ENCODE results near the gene ALG9.

The ALG9 gene

DNA sequence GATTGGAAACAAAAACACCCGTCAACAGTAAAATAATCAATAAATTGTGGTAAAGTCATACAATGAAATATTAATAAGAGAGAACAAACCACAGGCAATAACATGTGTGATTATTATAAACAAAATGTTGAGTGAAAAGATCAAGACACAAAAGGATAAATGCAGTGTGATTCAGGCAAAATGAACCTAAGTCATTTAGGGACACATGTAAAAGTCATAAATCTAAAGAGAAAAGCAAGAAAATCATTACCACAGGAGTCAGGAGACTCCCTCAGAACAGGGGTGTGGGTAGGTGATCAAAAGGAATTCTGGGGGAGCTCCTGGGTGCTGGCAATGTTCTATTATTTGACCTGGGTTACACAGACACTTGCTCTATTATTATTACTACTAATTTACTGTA is 57.3 kb downstream of the ALG9 start:
- no peaks in the 10 kb centered on the region for H3K9me3 Mint-ChIP-seq
- CTCF ChIA-PET, result interaction anchor here (0.6 kb wide), 1 partner anchor 300 kb away, joined by 4 read pairs; no protein-coding TSS in a partner anchor
- no peaks in the 10 kb centered on the region for H3K4me1 Mint-ChIP-seq
- no peak for DNase-seq
- no peak overlapping the region for H3K4me3 Mint-ChIP-seq
- no peaks in the 10 kb centered on the region for H3K27me3 Mint-ChIP-seq
- H3K27ac Mint-ChIP-seq, result no peak overlapping the region
- H3K36me3 Mint-ChIP-seq, result peaks cover 12% of the 10 kb centered on the region

DNA sequence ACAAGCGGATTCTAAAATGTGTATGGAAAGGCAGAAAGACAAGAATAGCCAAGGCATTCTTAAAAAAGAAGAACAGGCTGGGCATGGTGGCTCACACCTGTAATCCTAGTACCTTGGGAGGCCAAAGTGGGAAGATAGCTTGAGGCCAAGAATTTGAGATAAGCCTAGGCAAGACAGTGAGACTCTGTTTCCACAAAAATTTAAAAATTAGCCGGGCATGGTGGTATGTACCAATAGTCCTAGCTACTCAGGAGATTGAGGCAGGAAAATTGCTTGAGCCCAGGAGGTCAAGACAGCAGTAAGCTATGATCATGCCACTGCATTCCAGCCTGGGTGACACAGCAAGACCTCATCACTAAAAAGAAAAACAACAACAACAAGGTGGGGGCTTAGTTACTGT is 59.2 kb downstream of the ALG9 start:
- no peaks in the 10 kb centered on the region for H3K4me1 Mint-ChIP-seq
- H3K27ac Mint-ChIP-seq, result no peak overlapping the region
- H3K36me3 Mint-ChIP-seq, result peaks cover 21% of the 10 kb centered on the region
- DNase-seq, result no peak
- CTCF ChIA-PET, result interaction anchor here (0.8 kb wide), 1 partner anchor 511 kb away, joined by 3 read pairs; no protein-coding TSS in a partner anchor
- no peaks in the 10 kb centered on the region for H3K9me3 Mint-ChIP-seq
- no peaks in the 10 kb centered on the region for H3K27me3 Mint-ChIP-seq
- no peak overlapping the region for H3K4me3 Mint-ChIP-seq

DNA sequence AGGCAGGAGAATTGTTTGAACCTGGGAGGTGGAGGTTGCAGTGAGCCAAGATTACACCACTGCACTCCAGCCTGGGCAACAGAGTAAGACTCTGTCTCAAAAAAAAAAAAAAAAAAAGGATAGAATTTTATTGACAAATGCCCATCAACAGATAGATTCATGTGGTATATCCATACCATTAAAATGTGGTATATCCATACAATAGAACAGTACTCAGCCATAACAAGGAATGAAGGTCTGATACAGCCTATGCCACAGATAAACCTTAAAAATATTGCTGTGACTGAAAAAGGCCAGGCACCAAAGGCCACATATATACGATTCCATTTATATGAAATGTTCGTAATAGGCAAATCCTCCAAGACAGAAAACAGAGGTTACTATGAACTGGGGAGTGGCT is 59.9 kb downstream of the ALG9 start:
- H3K4me3 Mint-ChIP-seq, result no peak overlapping the region
- no peak overlapping the region for H3K27ac Mint-ChIP-seq
- H3K27me3 Mint-ChIP-seq, result no peaks in the 10 kb centered on the region
- H3K9me3 Mint-ChIP-seq, result no peaks in the 10 kb centered on the region
- H3K36me3 Mint-ChIP-seq, result peaks cover 17% of the 10 kb centered on the region
- no peak for DNase-seq
- no peaks in the 10 kb centered on the region for H3K4me1 Mint-ChIP-seq
- CTCF ChIA-PET, result no interaction called here

DNA sequence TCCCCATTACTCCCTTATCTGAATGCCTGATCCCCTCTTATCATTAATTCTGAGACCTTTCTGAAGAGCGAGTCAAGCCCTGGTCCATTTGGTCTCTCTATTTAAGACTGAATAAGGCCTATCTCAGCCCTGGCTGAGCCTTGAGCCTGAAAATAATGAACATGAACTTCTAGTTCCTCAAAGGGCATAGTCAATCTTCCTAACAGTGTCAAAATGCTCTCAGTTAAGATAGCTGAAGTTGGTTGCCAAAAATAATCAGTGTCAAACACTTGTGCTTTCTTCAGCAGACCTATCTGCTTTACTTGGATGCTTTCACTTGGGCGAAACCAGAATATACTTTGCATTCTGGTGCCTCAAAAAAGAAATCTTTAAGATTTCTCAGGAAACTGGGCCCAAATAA is 62.5 kb downstream of the ALG9 start:
- Mint-ChIP-seq H3K4me3 (no peak overlapping the region), H3K9me3 (no peaks in the 10 kb centered on the region), H3K36me3 (peaks cover 28% of the 10 kb centered on the region), H3K27ac (no peak overlapping the region), H3K27me3 (no peaks in the 10 kb centered on the region), H3K4me1 (no peaks in the 10 kb centered on the region)
- CTCF ChIA-PET, result no interaction called here
- no peak for DNase-seq

DNA sequence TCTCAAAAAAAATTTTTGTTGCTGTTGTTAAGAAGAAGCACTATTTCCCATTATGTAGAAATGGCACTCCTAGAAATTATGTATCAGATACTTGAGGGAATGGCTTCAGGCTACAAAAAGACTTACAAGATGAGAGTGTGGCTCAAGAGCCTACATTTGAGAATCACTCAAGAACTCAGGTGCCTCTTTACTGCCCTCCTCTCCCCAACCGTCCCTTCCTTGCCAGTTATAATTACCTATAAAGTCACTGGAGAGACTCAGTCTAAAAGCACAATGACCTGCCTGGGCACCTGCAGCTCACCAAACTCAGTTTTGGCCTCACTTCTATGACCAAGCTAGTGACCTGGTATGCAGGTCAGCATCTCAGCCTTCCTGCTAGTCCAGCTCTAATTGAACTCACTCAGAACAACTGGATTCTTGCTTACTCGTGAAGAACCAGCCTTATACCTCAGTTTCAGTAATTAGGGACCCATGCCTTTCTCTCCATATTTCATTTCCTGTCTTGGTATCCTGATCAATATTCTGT is 63.3 kb downstream of the ALG9 start:
- Mint-ChIP-seq H3K36me3 (peaks cover 28% of the 10 kb centered on the region), H3K9me3 (no peaks in the 10 kb centered on the region), H3K4me3 (no peak overlapping the region), H3K27ac (no peak overlapping the region), H3K27me3 (no peaks in the 10 kb centered on the region), H3K4me1 (no peaks in the 10 kb centered on the region)
- DNase-seq, result no peak
- CTCF ChIA-PET, result no interaction called here

DNA sequence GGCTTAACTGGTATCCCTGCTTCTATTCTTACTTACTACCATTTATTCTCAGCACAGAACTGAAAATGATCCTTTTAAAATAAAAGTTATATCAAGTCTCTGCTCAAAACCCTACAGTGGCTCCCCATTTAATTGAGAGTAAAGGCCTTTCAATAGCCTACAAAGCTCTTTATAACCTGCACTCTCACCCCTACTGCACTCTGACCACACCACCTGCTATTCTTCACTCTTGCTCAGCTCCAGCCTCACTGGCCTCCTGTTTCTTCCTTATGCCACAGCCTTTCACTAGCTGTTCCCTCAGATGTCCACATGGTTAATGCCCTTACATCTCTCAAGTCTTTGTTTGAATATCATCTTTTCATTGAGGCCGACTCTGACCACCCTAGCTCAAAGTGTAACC is 64.3 kb downstream of the ALG9 start:
- H3K27me3 Mint-ChIP-seq, result no peaks in the 10 kb centered on the region

DNA sequence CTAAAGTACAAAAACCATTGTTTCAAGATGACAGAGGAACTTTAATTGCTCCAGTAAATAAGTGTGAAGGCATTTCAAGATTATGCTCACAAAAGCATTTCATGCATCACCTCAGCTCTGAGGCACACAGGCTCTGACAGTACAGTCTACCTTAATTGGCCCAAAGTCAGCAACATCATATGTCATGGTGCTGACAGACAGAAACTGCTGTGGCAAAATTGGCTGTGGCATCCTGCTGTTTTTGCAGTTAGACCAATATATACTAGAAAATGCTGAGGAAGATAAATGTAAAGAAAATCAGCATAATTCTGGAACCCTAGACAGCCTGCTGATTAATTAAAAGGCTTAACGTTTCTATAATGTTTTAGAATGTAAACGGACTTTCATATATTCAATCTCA is 70.2 kb downstream of the ALG9 start:
- CTCF ChIA-PET, result no interaction called here
- H3K9me3 Mint-ChIP-seq, result peaks cover 2% of the 10 kb centered on the region

More for the DNA sequence above, 64.3 kb downstream of the ALG9 start:
- Mint-ChIP-seq H3K4me1 (no peaks in the 10 kb centered on the region), H3K4me3 (no peak overlapping the region), H3K9me3 (no peaks in the 10 kb centered on the region), H3K36me3 (peaks cover 28% of the 10 kb centered on the region), H3K27ac (no peak overlapping the region)
- CTCF ChIA-PET, result interaction anchor here (0.6 kb wide), 1 partner anchor 103 kb away, joined by 3 read pairs; no protein-coding TSS in a partner anchor
- DNase-seq, result no peak

DNA sequence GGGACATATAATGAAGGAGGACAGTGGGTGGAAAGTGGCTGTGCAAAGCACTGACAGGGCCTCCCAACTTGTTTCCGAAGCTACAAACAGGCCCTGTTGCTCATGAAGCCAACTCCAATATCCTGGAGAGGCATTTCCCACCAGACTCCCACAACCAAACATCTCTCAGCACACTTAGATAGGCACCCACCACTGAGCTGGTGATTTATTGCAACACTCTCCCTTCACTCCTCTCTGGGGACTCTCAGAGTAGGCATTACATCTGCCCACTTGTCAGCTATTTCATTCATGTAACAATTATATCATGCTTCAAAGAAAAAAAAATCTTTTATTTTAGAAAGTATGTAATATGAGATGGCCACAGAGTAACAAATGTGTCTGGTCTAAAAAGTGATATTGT is 73.1 kb downstream of the ALG9 start:
- Mint-ChIP-seq H3K4me3 (no peak overlapping the region), H3K9me3 (peaks cover 2% of the 10 kb centered on the region), H3K27me3 (no peaks in the 10 kb centered on the region), H3K4me1 (peaks cover 10% of the 10 kb centered on the region), H3K36me3 (peaks cover 42% of the 10 kb centered on the region), H3K27ac (no peak overlapping the region)
- DNase-seq, result no peak
- CTCF ChIA-PET, result no interaction called here

More for the DNA sequence above, 70.2 kb downstream of the ALG9 start:
- peaks cover 43% of the 10 kb centered on the region for H3K36me3 Mint-ChIP-seq
- H3K27ac Mint-ChIP-seq, result no peak overlapping the region
- peaks cover 10% of the 10 kb centered on the region for H3K4me1 Mint-ChIP-seq
- no peak overlapping the region for H3K4me3 Mint-ChIP-seq
- H3K27me3 Mint-ChIP-seq, result no peaks in the 10 kb centered on the region
- DNase-seq, result no peak

DNA sequence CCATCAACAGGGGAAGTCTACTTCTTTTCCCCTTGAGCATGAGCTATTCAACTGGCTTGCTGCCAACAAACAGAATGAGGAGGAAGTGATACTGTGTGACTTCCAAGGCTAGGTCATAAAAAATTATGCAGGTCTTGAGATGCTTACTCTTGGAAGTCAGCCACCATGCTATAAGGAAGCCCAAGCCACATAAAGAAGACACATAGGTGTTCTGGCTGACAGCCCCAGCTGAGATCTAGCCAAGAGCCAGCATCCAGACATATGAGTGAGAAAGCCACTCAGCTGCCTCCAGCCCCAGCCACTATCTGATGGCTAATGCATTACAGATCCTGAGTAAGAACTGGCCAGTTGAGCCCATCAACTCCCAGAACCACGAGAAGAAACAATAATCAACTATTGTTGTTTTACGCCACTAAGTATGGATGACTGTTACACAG is 74.2 kb downstream of the ALG9 start:
- no peak overlapping the region for H3K4me3 Mint-ChIP-seq
- H3K36me3 Mint-ChIP-seq, result peaks cover 38% of the 10 kb centered on the region
- CTCF ChIA-PET, result interaction anchor here (0.6 kb wide), 1 partner anchor 9 kb away, joined by 3 read pairs; no protein-coding TSS in a partner anchor
- H3K9me3 Mint-ChIP-seq, result peaks cover 2% of the 10 kb centered on the region
- no peak overlapping the region for H3K27ac Mint-ChIP-seq
- H3K27me3 Mint-ChIP-seq, result no peaks in the 10 kb centered on the region
- no peak for DNase-seq
- peaks cover 10% of the 10 kb centered on the region for H3K4me1 Mint-ChIP-seq

DNA sequence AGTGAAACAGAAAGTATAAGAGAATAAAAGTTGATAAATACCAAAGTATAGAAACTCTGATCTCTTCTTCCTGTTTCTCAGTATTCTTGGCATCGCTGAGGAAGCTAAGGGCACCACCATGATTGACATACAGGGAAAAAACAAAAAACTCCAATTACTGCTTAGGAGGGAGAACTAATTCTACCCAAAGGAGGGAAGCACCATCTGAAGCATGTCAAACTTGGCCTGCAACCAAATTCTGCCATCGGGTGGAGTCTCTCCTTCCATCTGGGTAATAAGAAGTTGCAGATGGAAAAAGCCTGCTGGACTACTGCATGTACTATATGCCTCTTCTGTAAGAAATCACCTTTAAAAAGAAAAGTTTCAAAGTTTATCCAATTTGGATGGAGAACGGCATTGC is 74.7 kb downstream of the ALG9 start:
- DNase-seq, result no peak
- no peaks in the 10 kb centered on the region for H3K27me3 Mint-ChIP-seq
- no peak overlapping the region for H3K27ac Mint-ChIP-seq
- peaks cover 35% of the 10 kb centered on the region for H3K36me3 Mint-ChIP-seq
- H3K9me3 Mint-ChIP-seq, result peaks cover 2% of the 10 kb centered on the region
- H3K4me1 Mint-ChIP-seq, result peaks cover 10% of the 10 kb centered on the region
- no peak overlapping the region for H3K4me3 Mint-ChIP-seq
- CTCF ChIA-PET, result interaction anchor here (0.6 kb wide), 1 partner anchor 9 kb away, joined by 3 read pairs; no protein-coding TSS in a partner anchor

DNA sequence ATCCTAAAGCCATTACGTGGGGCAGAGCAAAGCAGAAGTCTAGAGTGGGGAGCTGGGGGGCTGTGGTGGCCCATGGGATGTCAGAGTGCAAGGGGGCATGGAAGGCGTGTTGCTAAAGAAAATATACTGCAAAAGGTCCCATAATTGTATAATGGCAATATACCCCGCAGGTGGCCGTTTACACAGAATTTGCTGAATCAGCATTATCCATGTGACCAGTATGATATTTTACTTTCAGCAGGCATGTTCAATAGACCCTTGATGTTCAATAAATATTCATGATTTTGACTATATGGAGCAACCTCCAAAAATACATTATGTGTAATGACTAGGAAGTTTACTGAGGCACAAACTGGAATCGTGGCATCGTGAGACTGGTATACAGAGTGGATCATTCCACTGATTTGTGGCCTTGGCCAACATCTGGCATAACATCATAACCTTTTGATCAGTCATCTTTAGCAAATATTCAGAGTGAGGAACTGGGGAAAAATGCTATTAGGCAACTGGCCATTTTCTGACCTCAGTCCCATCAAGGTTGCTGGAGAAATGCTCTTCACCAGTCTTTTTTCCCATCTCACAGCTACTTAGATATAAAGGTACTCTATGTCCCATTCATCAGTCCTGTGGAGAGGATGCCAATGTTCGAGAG is 75.9 kb downstream of the ALG9 start:
- DNase-seq, result no peak
- H3K4me3 Mint-ChIP-seq, result no peak overlapping the region
- H3K36me3 Mint-ChIP-seq, result peaks cover 34% of the 10 kb centered on the region
- H3K27me3 Mint-ChIP-seq, result no peaks in the 10 kb centered on the region
- no peak overlapping the region for H3K27ac Mint-ChIP-seq
- H3K4me1 Mint-ChIP-seq, result peaks cover 10% of the 10 kb centered on the region
- CTCF ChIA-PET, result no interaction called here
- H3K9me3 Mint-ChIP-seq, result peaks cover 2% of the 10 kb centered on the region

DNA sequence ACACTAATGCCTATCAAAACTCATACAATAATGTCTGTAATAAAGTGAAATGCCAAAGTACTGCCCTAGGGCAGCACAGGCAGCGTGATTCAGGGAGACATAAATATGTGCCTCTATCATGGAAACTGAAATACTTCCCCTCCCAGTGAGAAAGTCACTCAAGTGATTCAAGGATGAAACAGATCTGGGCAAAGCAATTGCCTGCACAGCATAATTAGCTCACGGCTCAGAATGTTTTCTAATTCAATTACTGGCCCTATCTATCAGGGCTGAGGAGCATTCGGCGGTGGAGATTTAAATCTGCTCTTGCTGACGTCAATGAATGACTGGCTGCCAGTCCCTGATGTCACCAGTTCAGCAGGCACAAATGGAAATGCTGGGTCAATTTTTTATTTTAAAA is 77.5 kb downstream of the ALG9 start:
- Mint-ChIP-seq H3K9me3 (peaks cover 2% of the 10 kb centered on the region), H3K36me3 (peaks cover 29% of the 10 kb centered on the region), H3K27me3 (no peaks in the 10 kb centered on the region), H3K4me3 (no peak overlapping the region), H3K4me1 (peaks cover 10% of the 10 kb centered on the region), H3K27ac (no peak overlapping the region)
- no peak for DNase-seq
- CTCF ChIA-PET, result no interaction called here

DNA sequence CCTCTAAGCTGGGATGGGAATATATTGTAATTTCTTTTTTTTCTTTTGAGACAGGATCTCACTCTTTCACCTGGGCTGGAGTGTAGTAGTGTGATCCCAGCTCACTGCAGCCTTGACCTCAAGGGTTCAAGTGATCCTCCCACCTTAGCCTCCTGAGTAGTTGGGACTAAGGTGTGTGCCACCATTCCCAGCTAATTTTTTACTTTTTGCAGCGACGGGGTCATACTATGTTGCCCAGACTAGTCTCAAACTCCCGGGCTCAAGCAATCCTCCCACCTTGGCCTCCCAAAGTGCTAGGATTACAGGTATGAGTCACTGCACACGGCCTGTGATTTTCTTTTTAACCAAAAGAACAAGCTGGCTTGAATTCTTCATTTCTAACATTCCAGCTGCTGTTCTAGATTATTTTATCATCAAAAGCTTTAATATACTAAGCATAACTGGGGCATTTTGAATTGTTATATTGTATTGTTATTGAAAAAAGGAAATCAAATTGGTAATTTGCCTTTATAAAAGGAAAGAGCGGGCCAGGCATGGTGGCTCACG is 78.4 kb downstream of the ALG9 start:
- Mint-ChIP-seq H3K4me3 (no peak overlapping the region), H3K9me3 (peaks cover 2% of the 10 kb centered on the region), H3K4me1 (peaks cover 10% of the 10 kb centered on the region), H3K36me3 (peaks cover 24% of the 10 kb centered on the region), H3K27me3 (no peaks in the 10 kb centered on the region), H3K27ac (no peak overlapping the region)
- DNase-seq, result no peak
- CTCF ChIA-PET, result interaction anchor here (1.5 kb wide), 1 partner anchor 49 kb away, joined by 3 read pairs; no protein-coding TSS in a partner anchor

DNA sequence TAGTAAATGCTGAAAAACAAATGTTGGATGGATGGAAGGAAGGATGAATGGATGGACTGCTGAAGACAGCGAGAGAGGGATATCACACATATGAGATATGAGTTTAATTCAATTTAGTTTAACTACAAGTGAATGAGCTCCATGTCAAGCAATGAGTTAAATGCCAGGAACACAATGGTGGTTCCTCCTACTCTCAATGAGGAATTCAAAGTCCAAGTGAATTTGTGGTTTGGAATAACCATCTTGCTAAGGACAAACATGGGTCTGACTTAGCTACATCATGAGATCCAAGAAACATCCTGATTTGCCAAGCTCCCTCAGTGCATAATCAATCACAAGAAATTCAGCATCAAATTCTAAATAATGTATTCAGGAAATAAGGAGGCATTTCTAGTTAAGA is 79.1 kb downstream of the ALG9 start:
- no peak overlapping the region for H3K27ac Mint-ChIP-seq

DNA sequence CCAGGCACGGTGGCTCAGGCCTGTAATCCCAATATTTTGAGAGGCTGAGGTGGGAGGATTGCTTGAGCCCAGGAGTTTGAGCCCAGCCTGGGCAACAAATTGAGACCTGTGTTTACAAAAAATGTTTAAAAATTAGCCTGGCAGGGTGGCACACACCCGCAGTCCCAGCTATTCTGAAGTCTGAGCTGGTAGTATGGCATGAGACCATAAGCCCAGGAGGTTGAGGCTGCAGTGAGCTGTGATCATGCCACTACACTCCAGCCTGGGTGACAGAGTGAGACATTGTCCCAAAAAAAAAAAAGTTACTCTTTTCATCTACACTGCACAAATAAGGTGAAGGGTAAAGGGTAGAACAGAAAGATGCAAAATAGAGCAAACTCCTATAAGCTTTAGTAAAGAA is 82.9 kb downstream of the ALG9 start:
- CTCF ChIA-PET, result interaction anchor here (0.6 to 1.3 kb wide), 2 partner anchors 22 to 453 kb away, joined by 3 read pairs; partner anchors contain the start of gene PPP2R1B
- no peaks in the 10 kb centered on the region for H3K27me3 Mint-ChIP-seq
- no peak overlapping the region for H3K27ac Mint-ChIP-seq
- DNase-seq, result no peak
- H3K4me1 Mint-ChIP-seq, result no peaks in the 10 kb centered on the region
- peaks cover 10% of the 10 kb centered on the region for H3K36me3 Mint-ChIP-seq
- no peaks in the 10 kb centered on the region for H3K9me3 Mint-ChIP-seq
- H3K4me3 Mint-ChIP-seq, result no peak overlapping the region

More for the DNA sequence above, 79.1 kb downstream of the ALG9 start:
- H3K4me3 Mint-ChIP-seq, result no peak overlapping the region
- CTCF ChIA-PET, result interaction anchor here (1.5 kb wide), 1 partner anchor 49 kb away, joined by 3 read pairs; no protein-coding TSS in a partner anchor
- DNase-seq, result no peak
- peaks cover 2% of the 10 kb centered on the region for H3K9me3 Mint-ChIP-seq
- H3K4me1 Mint-ChIP-seq, result peaks cover 10% of the 10 kb centered on the region
- no peaks in the 10 kb centered on the region for H3K27me3 Mint-ChIP-seq
- peaks cover 20% of the 10 kb centered on the region for H3K36me3 Mint-ChIP-seq
